ENCODE measurements around the gene TAF10.

The TAF10 gene

DNA sequence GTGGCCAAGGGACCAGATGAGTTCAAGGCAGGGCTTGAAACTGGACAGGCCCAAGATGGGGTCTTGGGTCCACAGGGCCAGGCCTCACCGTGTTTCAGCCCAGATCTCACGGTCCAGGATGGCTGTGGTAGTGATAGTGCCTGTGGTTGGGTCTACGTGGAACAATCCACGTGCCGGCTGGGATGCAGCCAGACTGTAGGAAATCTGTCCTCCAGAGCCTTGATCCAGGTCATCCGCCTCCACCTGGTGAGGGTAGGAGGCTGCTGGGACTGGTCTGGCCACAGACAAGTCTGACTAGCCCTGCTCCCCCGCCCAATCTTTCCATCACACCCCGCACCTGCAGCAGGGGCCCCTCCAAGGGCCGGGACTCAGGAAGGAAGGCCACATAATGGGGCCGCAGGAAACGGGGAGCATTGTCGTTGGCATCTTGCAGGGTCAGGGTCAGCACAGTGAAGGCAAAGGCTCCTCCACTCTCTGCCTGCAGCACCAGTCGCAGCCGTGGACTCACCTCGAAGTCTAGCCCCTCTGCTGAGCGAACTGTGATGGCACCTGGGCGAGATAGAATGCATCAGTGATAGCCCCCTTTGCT lies 13.9 kb upstream of the TAF10 start:
- Histone ChIP-seq H3K4me2 (ENCODE audit: low read length) (no peak overlapping the region), H4K20me1 (ENCODE audit: insufficient read depth, low read length) (no peaks in the 10 kb centered on the region), H3K9me2 (ENCODE audit: low read depth, low read length) (no peaks in the 10 kb centered on the region), H3K9ac (ENCODE audit: low read length) (no peak overlapping the region), H3K36me3 (ENCODE audit: insufficient read depth, low read length) (no peaks in the 10 kb centered on the region), H3K27ac (ENCODE audit: low read depth, low read length, poor library complexity, severe bottlenecking) (no peak overlapping the region), H3K9me3 (ENCODE audit: low read length) (no peaks in the 10 kb centered on the region), H2AFZ (ENCODE audit: low read length) (no peak overlapping the region), H3K4me1 (ENCODE audit: insufficient read depth, low read length, severe bottlenecking) (peaks cover 5% of the 10 kb centered on the region), H3K79me2 (ENCODE audit: insufficient read depth, low read length) (no peaks in the 10 kb centered on the region), H3K27me3 (ENCODE audit: insufficient read depth, low read length) (0 out of 2 replicates have a peak, but pooled peaks cover 4% of the 10 kb centered on the region), H3F3A (ENCODE audit: insufficient read depth, low read length) (no peaks in the 10 kb centered on the region), H3K4me3 (ENCODE audit: low read depth, low read length, poor library complexity, severe bottlenecking) (no peak overlapping the region)
- TF ChIP-seq, protein P1, sequence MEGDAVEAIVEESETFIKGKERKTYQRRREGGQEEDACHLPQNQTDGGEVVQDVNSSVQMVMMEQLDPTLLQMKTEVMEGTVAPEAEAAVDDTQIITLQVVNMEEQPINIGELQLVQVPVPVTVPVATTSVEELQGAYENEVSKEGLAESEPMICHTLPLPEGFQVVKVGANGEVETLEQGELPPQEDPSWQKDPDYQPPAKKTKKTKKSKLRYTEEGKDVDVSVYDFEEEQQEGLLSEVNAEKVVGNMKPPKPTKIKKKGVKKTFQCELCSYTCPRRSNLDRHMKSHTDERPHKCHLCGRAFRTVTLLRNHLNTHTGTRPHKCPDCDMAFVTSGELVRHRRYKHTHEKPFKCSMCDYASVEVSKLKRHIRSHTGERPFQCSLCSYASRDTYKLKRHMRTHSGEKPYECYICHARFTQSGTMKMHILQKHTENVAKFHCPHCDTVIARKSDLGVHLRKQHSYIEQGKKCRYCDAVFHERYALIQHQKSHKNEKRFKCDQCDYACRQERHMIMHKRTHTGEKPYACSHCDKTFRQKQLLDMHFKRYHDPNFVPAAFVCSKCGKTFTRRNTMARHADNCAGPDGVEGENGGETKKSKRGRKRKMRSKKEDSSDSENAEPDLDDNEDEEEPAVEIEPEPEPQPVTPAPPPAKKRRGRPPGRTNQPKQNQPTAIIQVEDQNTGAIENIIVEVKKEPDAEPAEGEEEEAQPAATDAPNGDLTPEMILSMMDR (IDR thresholded peaks at IDR 0.05; ENCODE audit: low read length), result no peak
- no peak for TF ChIP-seq EZH2 (IDR thresholded peaks at IDR 0.05; ENCODE audit: borderline replicate concordance, low read length)

DNA sequence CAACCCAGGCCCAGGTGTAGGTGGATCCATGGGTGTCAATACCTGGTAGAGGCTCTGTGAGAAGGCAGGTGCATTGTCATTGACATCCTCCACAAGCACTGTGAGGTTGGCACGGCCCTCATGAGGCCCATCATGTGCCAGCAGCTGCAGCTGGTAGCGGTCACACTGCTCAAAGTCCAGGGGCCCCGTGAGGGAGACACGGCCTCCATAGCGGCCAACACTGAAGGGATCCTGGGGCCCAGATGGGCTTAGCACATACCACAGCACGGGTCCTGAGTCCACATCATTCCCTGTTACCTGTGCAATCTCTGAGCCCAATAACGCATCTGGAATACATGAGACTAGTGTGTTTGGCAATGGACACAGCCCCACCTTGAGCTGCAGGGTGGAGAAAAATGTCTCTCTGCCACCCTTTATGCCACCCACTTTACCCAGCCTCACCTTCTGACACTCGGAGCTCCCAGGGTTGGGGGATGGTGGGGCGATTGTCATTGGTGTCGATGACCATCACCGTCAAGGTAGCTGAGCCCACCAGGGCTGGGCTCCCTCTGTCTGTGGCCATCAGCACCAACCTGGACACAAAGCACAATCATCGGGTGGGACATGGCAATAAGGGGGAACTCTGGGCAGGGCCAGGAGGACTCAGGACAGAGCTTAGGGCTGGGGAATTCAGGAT lies 13.3 kb upstream of the TAF10 start:
- TF ChIP-seq, protein P1 (IDR thresholded peaks at IDR 0.05; ENCODE audit: low read length), result no peak
- TF ChIP-seq EZH2 (IDR thresholded peaks at IDR 0.05; ENCODE audit: borderline replicate concordance, low read length), result no peak
- no peaks in the 10 kb centered on the region for H4K20me1 ChIP-seq (ENCODE audit: insufficient read depth, low read length)
- H3K27me3 ChIP-seq (ENCODE audit: insufficient read depth, low read length), result 0 out of 2 replicates have a peak, but pooled peaks cover 4% of the 10 kb centered on the region
- H3K9me3 ChIP-seq (ENCODE audit: low read length), result no peaks in the 10 kb centered on the region
- H3K9ac ChIP-seq (ENCODE audit: low read length), result no peak overlapping the region
- no peaks in the 10 kb centered on the region for H3F3A ChIP-seq (ENCODE audit: insufficient read depth, low read length)
- no peak overlapping the region for H3K27ac ChIP-seq (ENCODE audit: low read depth, low read length, poor library complexity, severe bottlenecking)
- H3K4me1 ChIP-seq (ENCODE audit: insufficient read depth, low read length, severe bottlenecking), result peaks cover 5% of the 10 kb centered on the region
- H3K36me3 ChIP-seq (ENCODE audit: insufficient read depth, low read length), result no peaks in the 10 kb centered on the region
- H3K4me3 ChIP-seq (ENCODE audit: low read depth, low read length, poor library complexity, severe bottlenecking), result no peak overlapping the region
- no peak overlapping the region for H2AFZ ChIP-seq (ENCODE audit: low read length)
- no peaks in the 10 kb centered on the region for H3K9me2 ChIP-seq (ENCODE audit: low read depth, low read length)
- H3K4me2 ChIP-seq (ENCODE audit: low read length), result no peak overlapping the region
- H3K79me2 ChIP-seq (ENCODE audit: insufficient read depth, low read length), result no peaks in the 10 kb centered on the region

DNA sequence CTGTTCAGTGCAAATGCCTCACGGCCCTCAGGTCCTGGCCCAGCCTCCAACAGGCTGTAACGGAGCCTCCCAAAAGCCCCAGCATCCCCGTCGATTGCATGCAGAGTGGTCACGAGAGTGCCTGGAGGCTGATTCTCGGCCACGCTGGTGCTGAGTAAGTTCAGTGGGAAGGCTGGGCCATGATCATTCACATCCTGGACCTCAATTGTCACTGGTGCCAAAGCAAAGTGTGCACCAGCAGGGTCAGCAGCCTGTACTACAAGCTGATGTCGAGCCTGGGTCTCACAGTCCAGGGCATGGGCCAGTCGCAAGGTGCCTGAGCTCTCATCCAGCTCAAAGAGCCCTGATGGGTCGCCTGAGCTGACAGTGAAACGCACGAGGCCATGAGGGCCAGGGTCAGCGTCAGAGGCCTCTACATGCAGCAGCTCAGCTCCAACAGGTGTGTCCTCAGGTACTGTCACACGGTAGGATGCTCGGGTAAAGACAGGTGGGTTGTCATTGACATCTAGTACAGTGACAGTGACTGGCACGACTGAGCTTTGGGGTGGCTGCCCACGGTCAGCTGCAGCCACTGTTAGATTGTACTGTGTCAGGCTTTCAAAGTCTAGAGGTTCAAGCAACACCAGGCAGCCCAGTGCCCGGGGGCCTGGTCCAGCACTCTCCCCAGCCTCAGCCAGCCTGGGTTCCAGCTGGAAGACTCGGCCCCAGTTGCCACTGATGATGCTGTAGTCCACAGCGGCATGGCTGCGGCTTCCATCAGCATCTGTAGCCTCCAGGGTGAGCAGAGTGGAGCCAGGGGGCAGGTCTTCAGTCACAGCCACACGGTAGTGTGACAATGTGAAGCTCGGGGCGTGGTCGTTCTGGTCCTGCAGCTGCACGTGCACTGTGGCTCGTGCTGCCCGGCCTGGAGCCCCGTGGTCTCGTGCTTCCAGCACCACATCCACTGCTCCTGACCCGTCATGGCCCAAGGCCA lies 11.7 kb upstream of the TAF10 start:
- Histone ChIP-seq H3K9me3 (ENCODE audit: low read length) (no peaks in the 10 kb centered on the region), H2AFZ (ENCODE audit: low read length) (no peak overlapping the region), H3K79me2 (ENCODE audit: insufficient read depth, low read length) (no peaks in the 10 kb centered on the region), H3K9me2 (ENCODE audit: low read depth, low read length) (no peaks in the 10 kb centered on the region), H3K4me2 (ENCODE audit: low read length) (no peak overlapping the region), H3F3A (ENCODE audit: insufficient read depth, low read length) (no peaks in the 10 kb centered on the region), H3K9ac (ENCODE audit: low read length) (no peak overlapping the region), H3K27me3 (ENCODE audit: insufficient read depth, low read length) (0 out of 2 replicates have a peak, but pooled peaks cover 4% of the 10 kb centered on the region), H3K4me1 (ENCODE audit: insufficient read depth, low read length, severe bottlenecking) (peaks cover 14% of the 10 kb centered on the region), H3K4me3 (ENCODE audit: low read depth, low read length, poor library complexity, severe bottlenecking) (no peak overlapping the region), H3K36me3 (ENCODE audit: insufficient read depth, low read length) (no peaks in the 10 kb centered on the region), H3K27ac (ENCODE audit: low read depth, low read length, poor library complexity, severe bottlenecking) (no peak overlapping the region), H4K20me1 (ENCODE audit: insufficient read depth, low read length) (no peaks in the 10 kb centered on the region)
- TF ChIP-seq, protein P1 (IDR thresholded peaks at IDR 0.05; ENCODE audit: low read length), result no peak
- TF ChIP-seq EZH2 (IDR thresholded peaks at IDR 0.05; ENCODE audit: borderline replicate concordance, low read length), result no peak
